HCT116 (cell line): ENCODE measurements around the gene AMDHD2. TPM values are rescaled to one million over a fixed set of nuclear protein-coding genes. Genes with fewer than 3 reads are reported as not detected.

Experiments
- ATAC-seq: fragments of 200-7000 bp; cut with Tn5 transposase; 2 replicates; pipeline ENCODE4 v1.9.1; 2020; ENCODE audit warnings: mild to moderate bottlenecking, moderate library complexity
- BruUV-seq: library from RNA; stranded (reverse); fragments of 400-500 nt; replicated peaks from 2 replicates; lab custom pipeline; 2021; lab: Mats Ljungman, UMichigan
- CTCF ChIA-PET: fragments of 300-600 bp; sonication (Branson Sonifier 250); formaldehyde crosslinking; loops from one replicate; lab custom pipeline; 2021; ENCODE audit warnings: antibody characterized with exemption; lab: Charles Lee
- POLR2A ChIA-PET: fragments of 300-600, 350-600 bp; sonication (Branson Sonifier 250); formaldehyde crosslinking; loops from one replicate; lab custom pipeline; 2021; ENCODE audit warnings: antibody characterized with exemption; lab: Charles Lee
- RAD21 ChIA-PET, 2 experiments: fragments of 300-600 bp; sonication (Branson Sonifier 250); formaldehyde crosslinking; loops; one replicate each; lab custom pipeline; 2023; ENCODE audit warnings: low total read pairs in 2 of 2; ENCODE audit not compliant: uncharacterized antibody in 2 of 2, unreplicated experiment in 2 of 2, low non-redundant PET in 1 of 2; lab: Charles Lee
- DNase-seq: peaks from one replicate; pipeline ENCODE4 v3.0.0-alpha.2; 2010; ENCODE audit warnings: low read depth, low spot score
- H2AFZ ChIP-seq: fragments of 200-600 bp; shearing (Covaris generic), sonication (generic); 2 replicates; pipeline ENCODE4 v1.6.1; 2017; ENCODE audit warnings: low read depth, mixed run types, mixed read lengths, antibody characterized with exemption, low read length; ENCODE audit not compliant: poor library complexity, severe bottlenecking
- H3K27ac ChIP-seq: 2 replicates; pipeline ENCODE4 v1.5.1; 2012; ENCODE audit warnings: low read depth, low read length
- H3K27me3 ChIP-seq: fragments of 200-600 bp; sonication (generic); 2 replicates; pipeline ENCODE4 v1.6.1; 2016; ENCODE audit warnings: mixed run types, low read length, mixed read lengths; ENCODE audit not compliant: insufficient read depth
- H3K36me3 ChIP-seq, 2 experiments: fragments of 200-500 bp in 1 of 2; fragments of 200-600 bp in 1 of 2; sonication (Bioruptor generic) in 1 of 2; sonication (generic) in 1 of 2; 2 replicates each; pipeline versions ENCODE4 v1.5.1 to v1.6.1; 2014 to 2016; ENCODE audit warnings: low read length in 2 of 2, inconsistent platforms in 1 of 2, mixed read lengths in 1 of 2, mixed run types in 1 of 2; ENCODE audit not compliant: insufficient read depth in 2 of 2, control insufficient read depth in 1 of 2
- H3K4me1 ChIP-seq, 2 experiments: fragments of 200-600 bp in 1 of 2; sonication (generic) in 1 of 2; 2 replicates each; pipeline versions ENCODE4 v1.5.1 to v1.6.1; 2012 to 2017; ENCODE audit warnings: low read length in 2 of 2, inconsistent platforms in 1 of 2, mild to moderate bottlenecking in 1 of 2, mixed read lengths in 1 of 2, mixed run types in 1 of 2, moderate library complexity in 1 of 2; ENCODE audit not compliant: insufficient read depth in 2 of 2, control insufficient read depth in 1 of 2
- H3K4me2 ChIP-seq: fragments of 200-600 bp; sonication (generic); 2 replicates; pipeline ENCODE4 v1.6.1; 2017; ENCODE audit warnings: mixed run types, low read length, mixed read lengths
- H3K4me3 ChIP-seq, 2 experiments: fragments of 200-600 bp in 1 of 2; sonication (generic) in 1 of 2; replicated peaks in 1 of 2; 2 replicates each; pipeline ENCODE4 v1.5.1; 2011 to 2016; ENCODE audit warnings: low read length in 2 of 2, control low read depth in 1 of 2, low read depth in 1 of 2, mild to moderate bottlenecking in 1 of 2, mixed read lengths in 1 of 2, mixed run types in 1 of 2
- H3K79me2 ChIP-seq: fragments of 200-600 bp; sonication (generic); 2 replicates; pipeline ENCODE4 v1.6.1; 2017; ENCODE audit warnings: mild to moderate bottlenecking, mixed run types, low read length, moderate library complexity, mixed read lengths; ENCODE audit not compliant: insufficient read depth
- H3K9ac ChIP-seq: fragments of 200-600 bp; sonication (generic); 2 replicates; pipeline ENCODE4 v1.6.1; 2016; ENCODE audit warnings: low read length, mixed read lengths
- H3K9me2 ChIP-seq: fragments of 200-600 bp; sonication (generic), shearing (Covaris generic); 2 replicates; pipeline ENCODE4 v1.6.1; 2017; ENCODE audit warnings: mixed run types, mild to moderate bottlenecking, moderate library complexity; ENCODE audit not compliant: insufficient read depth
- H3K9me3 ChIP-seq, 2 experiments: fragments of 200-500 bp in 1 of 2; fragments of 200-600 bp in 1 of 2; sonication (Bioruptor generic) in 1 of 2; sonication (generic) in 1 of 2; 2 replicates each; pipeline ENCODE4 v1.6.1; 2014 to 2017; ENCODE audit warnings: low read length in 2 of 2, mixed read lengths in 2 of 2, inconsistent platforms in 1 of 2, low read depth in 1 of 2, mild to moderate bottlenecking in 1 of 2, mixed run types in 1 of 2, moderate library complexity in 1 of 2; ENCODE audit not compliant: control insufficient read depth in 1 of 2, insufficient read depth in 1 of 2
- H4K20me1 ChIP-seq: fragments of 200-600 bp; sonication (generic), shearing (Covaris generic); 2 replicates; pipeline ENCODE4 v1.6.1; 2017; ENCODE audit warnings: mixed run types, mild to moderate bottlenecking, moderate library complexity; ENCODE audit not compliant: insufficient read depth
- CBX3 ChIP-seq: IDR thresholded peaks from 2 replicates; pipeline ENCODE4 v1.6.1; 2012; ENCODE audit warnings: low read depth
- CEBPB ChIP-seq: IDR thresholded peaks from 2 replicates; pipeline ENCODE4 v1.6.1; 2012; ENCODE audit warnings: low read depth
- JUND ChIP-seq: IDR thresholded peaks from 2 replicates; pipeline ENCODE4 v1.6.1; 2012
- POLR2A ChIP-seq: IDR thresholded peaks from 2 replicates; pipeline ENCODE4 v1.7.0; 2011; ENCODE audit warnings: borderline replicate concordance; ENCODE audit not compliant: insufficient read depth, insufficient read length; ENCODE audit errors: extremely low read depth
- POLR2AphosphoS5 ChIP-seq: IDR thresholded peaks from 2 replicates; pipeline ENCODE4 v1.6.1; 2011; ENCODE audit warnings: mild to moderate bottlenecking, low read depth, low read length, moderate library complexity
- RAD21 ChIP-seq: IDR thresholded peaks from 2 replicates; pipeline ENCODE4 v1.6.1; 2012; ENCODE audit warnings: low read depth, mild to moderate bottlenecking
- SP1 ChIP-seq: IDR thresholded peaks from 2 replicates; pipeline ENCODE4 v1.6.1; 2012; ENCODE audit warnings: low read depth
- SRF ChIP-seq: IDR thresholded peaks from 2 replicates; pipeline ENCODE4 v1.6.1; 2012; ENCODE audit warnings: low read depth
- ZFX ChIP-seq: fragments of 450-650 bp; IDR thresholded peaks from 2 replicates; pipeline ENCODE4 v1.6.1; 2017
- ZNF274 ChIP-seq: fragments of 200-500 bp; sonication (Bioruptor generic); IDR thresholded peaks from 2 replicates; pipeline ENCODE4 v1.6.1; 2014; ENCODE audit warnings: mild to moderate bottlenecking, low read depth, low read length, inconsistent platforms
- intact Hi-C: fragments of 100-400 bp; cut with micrococcal nuclease; formaldehyde crosslinking; loops from 2 replicates; pipeline ENCODE4 v1.10.0; 2022
- total RNA-seq: library from RNA; stranded (reverse); gene quantifications from one replicate; pipeline ENCODE4 v1.2.1, GENCODE V29; 2021; ENCODE audit not compliant: unreplicated experiment
- TF ChIP-seq, protein P1 (sequence below): IDR thresholded peaks from 2 replicates; pipeline ENCODE4 v1.6.1; 2011; ENCODE audit warnings: mild to moderate bottlenecking, low read length, moderate library complexity; ENCODE audit not compliant: insufficient replicate concordance; ENCODE audit errors: extremely low read depth
- TF ChIP-seq, protein P2 (sequence below), 3 experiments: fragments of 200-600 bp in 1 of 3; sonication (generic) in 1 of 3; IDR thresholded peaks in 2 of 3; conservative IDR thresholded peaks in 1 of 3; 2 replicates each; pipeline ENCODE4 v1.5.1; 2012 to 2017; ENCODE audit warnings: low read depth in 2 of 3, low read length in 2 of 3, antibody characterized with exemption in 1 of 3, borderline replicate concordance in 1 of 3, control low read depth in 1 of 3, mild to moderate bottlenecking in 1 of 3, mixed read lengths in 1 of 3, mixed run types in 1 of 3, moderate library complexity in 1 of 3; ENCODE audit not compliant: insufficient read depth in 1 of 3
- TF ChIP-seq, protein P3 (sequence below): IDR thresholded peaks from 2 replicates; pipeline ENCODE4 v1.6.1; 2012
- TF ChIP-seq, protein P4 (sequence below): IDR thresholded peaks from 2 replicates; pipeline ENCODE4 v1.6.1; 2012; ENCODE audit warnings: low read depth

Gene AMDHD2
- total RNA-seq, 1 experiment from 2014 or later: 42.9 TPM

DNA sequence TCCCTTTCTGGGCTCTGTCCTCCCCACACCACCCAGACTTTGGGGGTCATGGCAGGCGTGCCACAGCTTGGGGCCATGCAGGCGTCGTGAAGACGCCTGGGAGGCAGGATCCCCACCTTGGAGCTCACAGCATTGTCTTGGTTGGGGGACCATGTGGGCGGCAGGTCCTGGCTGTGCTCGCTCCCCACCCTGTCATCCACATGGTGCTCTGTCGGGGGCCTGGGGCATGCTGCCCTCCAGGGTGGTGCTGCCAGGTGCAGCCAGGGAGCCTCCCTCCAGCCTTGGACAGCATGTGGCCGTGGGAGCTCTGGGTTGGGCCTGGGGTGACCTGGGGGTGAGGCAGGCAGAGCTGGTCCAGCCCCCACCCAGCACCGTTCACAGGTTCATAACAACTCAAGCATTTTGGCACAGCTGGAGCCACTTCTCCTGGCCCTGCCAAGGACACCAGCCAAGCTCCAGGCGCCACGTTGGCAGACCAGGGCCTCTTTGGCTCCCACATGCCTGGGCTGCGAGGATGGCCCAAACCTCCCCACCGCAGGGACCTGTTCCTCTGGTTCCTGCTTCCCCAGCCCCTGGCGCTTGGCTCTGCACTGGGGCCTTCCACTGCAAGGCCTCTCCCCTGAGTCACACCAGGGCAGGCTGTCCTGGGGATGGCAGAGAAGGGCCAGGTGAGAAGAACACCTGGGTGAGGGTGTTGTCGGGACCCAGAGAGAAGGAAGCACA is 21.5 kb upstream of the AMDHD2 start (continued):
- TF ChIP-seq, protein P1, sequence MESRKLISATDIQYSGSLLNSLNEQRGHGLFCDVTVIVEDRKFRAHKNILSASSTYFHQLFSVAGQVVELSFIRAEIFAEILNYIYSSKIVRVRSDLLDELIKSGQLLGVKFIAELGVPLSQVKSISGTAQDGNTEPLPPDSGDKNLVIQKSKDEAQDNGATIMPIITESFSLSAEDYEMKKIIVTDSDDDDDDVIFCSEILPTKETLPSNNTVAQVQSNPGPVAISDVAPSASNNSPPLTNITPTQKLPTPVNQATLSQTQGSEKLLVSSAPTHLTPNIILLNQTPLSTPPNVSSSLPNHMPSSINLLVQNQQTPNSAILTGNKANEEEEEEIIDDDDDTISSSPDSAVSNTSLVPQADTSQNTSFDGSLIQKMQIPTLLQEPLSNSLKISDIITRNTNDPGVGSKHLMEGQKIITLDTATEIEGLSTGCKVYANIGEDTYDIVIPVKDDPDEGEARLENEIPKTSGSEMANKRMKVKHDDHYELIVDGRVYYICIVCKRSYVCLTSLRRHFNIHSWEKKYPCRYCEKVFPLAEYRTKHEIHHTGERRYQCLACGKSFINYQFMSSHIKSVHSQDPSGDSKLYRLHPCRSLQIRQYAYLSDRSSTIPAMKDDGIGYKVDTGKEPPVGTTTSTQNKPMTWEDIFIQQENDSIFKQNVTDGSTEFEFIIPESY: no peak
- no peak for TF ChIP-seq ZFX
- TF ChIP-seq CBX3: no peak
- no peak for TF ChIP-seq CEBPB
- TF ChIP-seq, all 23 proteins: peak for 0

DNA sequence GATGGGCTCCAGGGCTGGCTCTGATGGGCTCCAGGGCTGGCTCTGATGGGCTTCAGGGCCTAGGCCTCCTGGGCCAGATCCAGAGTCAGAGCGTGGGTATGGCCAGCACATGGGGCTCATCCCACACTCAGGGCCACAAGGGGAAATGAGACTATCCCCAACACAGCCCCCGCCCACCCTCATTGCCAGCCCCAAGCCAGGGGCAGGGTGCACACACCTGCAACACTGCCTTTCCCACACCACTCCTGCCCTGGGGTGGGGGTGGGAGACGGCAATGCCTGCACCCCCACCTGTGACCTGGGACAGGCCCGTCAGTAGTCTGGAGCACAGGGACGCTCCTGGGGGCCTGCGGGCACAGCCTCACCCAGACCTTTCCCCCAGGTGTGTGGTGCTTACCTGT is 20.7 kb upstream of the AMDHD2 start:
- ChIA-PET RAD21 (no interaction called here), CTCF (interaction anchor here (1.7 kb wide), 1 partner anchor 203 kb away, joined by 4 read pairs; no protein-coding TSS in a partner anchor), POLR2A (no interaction called here)
- H4K20me1 ChIP-seq: no peaks in the 10 kb centered on the region
- intact Hi-C loops: no loop called here
- no peaks in the 10 kb centered on the region for H3K79me2 ChIP-seq
- no peaks in the 10 kb centered on the region for H3K27me3 ChIP-seq
- no peak overlapping the region for H2AFZ ChIP-seq
- H3K4me2 ChIP-seq: no peak overlapping the region
- H3K4me3 ChIP-seq: no peak overlapping the region
- peaks cover 3 to 12% of the 10 kb centered on the region in 2 experiments; a peak in 3 of 4 replicates for H3K4me1 ChIP-seq
- H3K9ac ChIP-seq: no peak overlapping the region
- H3K27ac ChIP-seq: no peak overlapping the region
- BruUV-seq: no TSS peak
- ATAC-seq: no peak
- H3K9me3 ChIP-seq: no peaks in the 10 kb centered on the region
- no peaks in the 10 kb centered on the region for H3K9me2 ChIP-seq
- peaks cover 0 to 4% of the 10 kb centered on the region in 2 experiments; a peak in 1 of 4 replicates for H3K36me3 ChIP-seq
- DNase-seq: no peak
- TF ChIP-seq POLR2AphosphoS5 (no peak), ZNF274 (no peak), SRF (no peak), RAD21 (no peak), POLR2A (no peak), JUND (no peak), SP1 (no peak), ZFX (no peak)
- TF ChIP-seq, protein P2, sequence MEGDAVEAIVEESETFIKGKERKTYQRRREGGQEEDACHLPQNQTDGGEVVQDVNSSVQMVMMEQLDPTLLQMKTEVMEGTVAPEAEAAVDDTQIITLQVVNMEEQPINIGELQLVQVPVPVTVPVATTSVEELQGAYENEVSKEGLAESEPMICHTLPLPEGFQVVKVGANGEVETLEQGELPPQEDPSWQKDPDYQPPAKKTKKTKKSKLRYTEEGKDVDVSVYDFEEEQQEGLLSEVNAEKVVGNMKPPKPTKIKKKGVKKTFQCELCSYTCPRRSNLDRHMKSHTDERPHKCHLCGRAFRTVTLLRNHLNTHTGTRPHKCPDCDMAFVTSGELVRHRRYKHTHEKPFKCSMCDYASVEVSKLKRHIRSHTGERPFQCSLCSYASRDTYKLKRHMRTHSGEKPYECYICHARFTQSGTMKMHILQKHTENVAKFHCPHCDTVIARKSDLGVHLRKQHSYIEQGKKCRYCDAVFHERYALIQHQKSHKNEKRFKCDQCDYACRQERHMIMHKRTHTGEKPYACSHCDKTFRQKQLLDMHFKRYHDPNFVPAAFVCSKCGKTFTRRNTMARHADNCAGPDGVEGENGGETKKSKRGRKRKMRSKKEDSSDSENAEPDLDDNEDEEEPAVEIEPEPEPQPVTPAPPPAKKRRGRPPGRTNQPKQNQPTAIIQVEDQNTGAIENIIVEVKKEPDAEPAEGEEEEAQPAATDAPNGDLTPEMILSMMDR (IDR thresholded peaks at IDR 0.05 in 2 of 3, conservative IDR thresholded peaks at IDR 0.05 in 1 of 3; ENCODE audit: borderline replicate concordance in 1 of 3, insufficient read depth in 1 of 3, low read depth in 2 of 3, low read length in 2 of 3): no peak
- TF ChIP-seq, protein P3, sequence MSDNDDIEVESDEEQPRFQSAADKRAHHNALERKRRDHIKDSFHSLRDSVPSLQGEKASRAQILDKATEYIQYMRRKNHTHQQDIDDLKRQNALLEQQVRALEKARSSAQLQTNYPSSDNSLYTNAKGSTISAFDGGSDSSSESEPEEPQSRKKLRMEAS: no peak
- TF ChIP-seq, protein P4, sequence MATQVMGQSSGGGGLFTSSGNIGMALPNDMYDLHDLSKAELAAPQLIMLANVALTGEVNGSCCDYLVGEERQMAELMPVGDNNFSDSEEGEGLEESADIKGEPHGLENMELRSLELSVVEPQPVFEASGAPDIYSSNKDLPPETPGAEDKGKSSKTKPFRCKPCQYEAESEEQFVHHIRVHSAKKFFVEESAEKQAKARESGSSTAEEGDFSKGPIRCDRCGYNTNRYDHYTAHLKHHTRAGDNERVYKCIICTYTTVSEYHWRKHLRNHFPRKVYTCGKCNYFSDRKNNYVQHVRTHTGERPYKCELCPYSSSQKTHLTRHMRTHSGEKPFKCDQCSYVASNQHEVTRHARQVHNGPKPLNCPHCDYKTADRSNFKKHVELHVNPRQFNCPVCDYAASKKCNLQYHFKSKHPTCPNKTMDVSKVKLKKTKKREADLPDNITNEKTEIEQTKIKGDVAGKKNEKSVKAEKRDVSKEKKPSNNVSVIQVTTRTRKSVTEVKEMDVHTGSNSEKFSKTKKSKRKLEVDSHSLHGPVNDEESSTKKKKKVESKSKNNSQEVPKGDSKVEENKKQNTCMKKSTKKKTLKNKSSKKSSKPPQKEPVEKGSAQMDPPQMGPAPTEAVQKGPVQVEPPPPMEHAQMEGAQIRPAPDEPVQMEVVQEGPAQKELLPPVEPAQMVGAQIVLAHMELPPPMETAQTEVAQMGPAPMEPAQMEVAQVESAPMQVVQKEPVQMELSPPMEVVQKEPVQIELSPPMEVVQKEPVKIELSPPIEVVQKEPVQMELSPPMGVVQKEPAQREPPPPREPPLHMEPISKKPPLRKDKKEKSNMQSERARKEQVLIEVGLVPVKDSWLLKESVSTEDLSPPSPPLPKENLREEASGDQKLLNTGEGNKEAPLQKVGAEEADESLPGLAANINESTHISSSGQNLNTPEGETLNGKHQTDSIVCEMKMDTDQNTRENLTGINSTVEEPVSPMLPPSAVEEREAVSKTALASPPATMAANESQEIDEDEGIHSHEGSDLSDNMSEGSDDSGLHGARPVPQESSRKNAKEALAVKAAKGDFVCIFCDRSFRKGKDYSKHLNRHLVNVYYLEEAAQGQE: no peak
- TF ChIP-seq, protein P1: no peak
